GM19397 (cell line): ENCODE results near the gene ADNP2.

Experiments used
- ATAC-seq: cut with Tn5 transposase; IDR thresholded peaks from one replicate; pipeline ENCODE4 v1.9.1; 2021; ENCODE audit warnings: mild to moderate bottlenecking, moderate library complexity; ENCODE audit not compliant: unreplicated experiment

ADNP2 gene

GRCh38 chr18:80171054-80171872, 62.2 kb downstream of the ADNP2 start:
- ATAC-seq = no peak

GRCh38 chr18:80172056-80172455, 63.0 kb downstream of the ADNP2 start:
- no peak for ATAC-seq

GRCh38 chr18:80173060-80173459, 64.0 kb downstream of the ADNP2 start:
- ATAC-seq = no peak

GRCh38 chr18:80175451-80176204, 66.6 kb downstream of the ADNP2 start:
- no peak for ATAC-seq

- no peak for ATAC-seq
Observed at GRCh38 chr18:80176334-80177073, 67.4 kb downstream of the ADNP2 start.

GRCh38 chr18:80177128-80177527, 68.1 kb downstream of the ADNP2 start:
- ATAC-seq = no peak

- no peak for ATAC-seq
Observed at GRCh38 chr18:80178935-80179818, 70.1 kb downstream of the ADNP2 start.

GRCh38 chr18:80179857-80180558, 70.9 kb downstream of the ADNP2 start:
- ATAC-seq = no peak

GRCh38 chr18:80180778-80181564, 71.9 kb downstream of the ADNP2 start:
- no peak for ATAC-seq

- ATAC-seq = no peak
Observed at GRCh38 chr18:80181642-80182461, 72.8 kb downstream of the ADNP2 start.

- ATAC-seq = no peak
Observed at GRCh38 chr18:80182855-80183254, 73.8 kb downstream of the ADNP2 start.

GRCh38 chr18:80183273-80184050, 74.4 kb downstream of the ADNP2 start:
- no peak for ATAC-seq

GRCh38 chr18:80184243-80184772, 75.2 kb downstream of the ADNP2 start:
- ATAC-seq = no peak

GRCh38 chr18:80185545-80185944, 76.5 kb downstream of the ADNP2 start:
- no peak for ATAC-seq

GRCh38 chr18:80187956-80188642, 79.0 kb downstream of the ADNP2 start:
- ATAC-seq = no peak

- ATAC-seq = no peak
Observed at GRCh38 chr18:80188643-80189530, 79.8 kb downstream of the ADNP2 start.
